ENCODE data around the gene TNFAIP2. TPM values are rescaled to one million over a fixed set of nuclear protein-coding genes. Genes with fewer than 3 reads are reported as not detected.

The TNFAIP2 gene
- total RNA-seq, 2 experiments from 2014 or later: 0.60 TPM; not detected in 1

GRCh38 chr14:103125098-103126070, 2.1 kb downstream of the TNFAIP2 start:
- no peaks in the 10 kb centered on the region for H3K9me3 Mint-ChIP-seq
- H3K27me3 Mint-ChIP-seq: peaks cover 19% of the 10 kb centered on the region
- no peak overlapping the region for H3K27ac Mint-ChIP-seq
- DNase-seq: no peak
- ChIA-PET POLR2A (no interaction called here), CTCF (no interaction called here)
- H3K36me3 Mint-ChIP-seq (ENCODE audit: low read depth): no peaks in the 10 kb centered on the region
- no peak overlapping the region for H3K4me3 Mint-ChIP-seq
- H3K4me1 Mint-ChIP-seq: no peaks in the 10 kb centered on the region

GRCh38 chr14:103126088-103126872, 3.0 kb downstream of the TNFAIP2 start:
- Mint-ChIP-seq H3K9me3 (no peaks in the 10 kb centered on the region), H3K4me1 (no peaks in the 10 kb centered on the region)
- CTCF ChIA-PET: no interaction called here

DNA sequence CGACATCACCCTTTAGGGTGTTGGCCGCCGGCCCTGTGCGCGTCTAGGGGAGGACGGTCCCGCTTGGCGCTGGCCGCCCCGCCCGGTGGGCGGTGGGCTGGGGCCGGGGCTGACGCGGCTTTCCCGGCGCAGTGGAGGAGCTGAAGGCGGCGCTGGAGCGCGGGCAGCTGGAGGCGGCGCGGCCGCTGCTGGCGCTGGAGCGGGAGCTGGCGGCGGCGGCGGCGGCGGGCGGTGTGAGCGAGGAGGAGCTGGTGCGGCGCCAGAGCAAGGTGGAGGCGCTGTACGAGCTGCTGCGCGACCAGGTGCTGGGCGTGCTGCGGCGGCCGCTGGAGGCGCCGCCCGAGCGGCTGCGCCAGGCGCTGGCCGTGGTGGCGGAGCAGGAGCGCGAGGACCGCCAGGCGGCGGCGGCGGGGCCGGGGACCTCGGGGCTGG, 3.6 kb downstream of the TNFAIP2 start:
- ChIA-PET CTCF (no interaction called here), POLR2A (no interaction called here)
- Mint-ChIP-seq H3K9me3 (no peaks in the 10 kb centered on the region), H3K27ac (no peak overlapping the region), H3K36me3 (ENCODE audit: low read depth) (no peaks in the 10 kb centered on the region), H3K4me1 (no peaks in the 10 kb centered on the region), H3K27me3 (peaks cover 13% of the 10 kb centered on the region), H3K4me3 (no peak overlapping the region)
- DNase-seq: no peak

More at GRCh38 chr14:103126088-103126872, 3.0 kb downstream of the TNFAIP2 start:
- no peak overlapping the region for H3K27ac Mint-ChIP-seq
- DNase-seq: no peak
- peaks cover 14% of the 10 kb centered on the region for H3K27me3 Mint-ChIP-seq
- POLR2A ChIA-PET: no interaction called here
- H3K4me3 Mint-ChIP-seq: no peak overlapping the region
- H3K36me3 Mint-ChIP-seq (ENCODE audit: low read depth): no peaks in the 10 kb centered on the region

DNA sequence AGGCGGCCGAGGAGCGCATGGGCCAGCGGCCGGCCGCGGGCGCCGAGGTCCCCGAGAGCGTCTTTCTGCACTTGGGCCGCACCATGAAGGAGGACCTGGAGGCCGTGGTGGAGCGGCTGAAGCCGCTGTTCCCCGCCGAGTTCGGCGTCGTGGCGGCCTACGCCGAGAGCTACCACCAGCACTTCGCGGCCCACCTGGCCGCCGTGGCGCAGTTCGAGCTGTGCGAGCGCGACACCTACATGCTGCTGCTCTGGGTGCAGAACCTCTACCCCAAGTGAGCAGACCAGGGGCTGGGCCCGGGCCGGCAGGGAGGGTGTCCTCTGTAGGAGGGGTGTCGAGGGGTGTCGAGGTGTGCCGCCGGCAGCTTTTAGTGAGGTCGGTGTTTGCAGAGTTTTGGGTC, 4.1 kb downstream of the TNFAIP2 start:
- Mint-ChIP-seq H3K4me1 (no peaks in the 10 kb centered on the region), H3K27me3 (peaks cover 9% of the 10 kb centered on the region), H3K9me3 (no peaks in the 10 kb centered on the region), H3K4me3 (no peak overlapping the region), H3K36me3 (ENCODE audit: low read depth) (no peaks in the 10 kb centered on the region), H3K27ac (no peak overlapping the region)
- ChIA-PET POLR2A (no interaction called here), CTCF (no interaction called here)
- DNase-seq: no peak

- H3K9me3 Mint-ChIP-seq: no peaks in the 10 kb centered on the region
- H3K4me1 Mint-ChIP-seq: no peaks in the 10 kb centered on the region
- H3K27ac Mint-ChIP-seq: no peak overlapping the region
- H3K36me3 Mint-ChIP-seq (ENCODE audit: low read depth): no peaks in the 10 kb centered on the region
- POLR2A ChIA-PET: no interaction called here
- no peak for DNase-seq
- H3K4me3 Mint-ChIP-seq: no peak overlapping the region
- CTCF ChIA-PET: no interaction called here
- H3K27me3 Mint-ChIP-seq: peaks cover 7% of the 10 kb centered on the region
Measured at GRCh38 chr14:103127861-103128598, 4.8 kb downstream of the TNFAIP2 start.

- Mint-ChIP-seq H3K4me1 (no peaks in the 10 kb centered on the region), H3K9me3 (no peaks in the 10 kb centered on the region), H3K27ac (no peak overlapping the region), H3K4me3 (no peak overlapping the region), H3K36me3 (ENCODE audit: low read depth) (no peaks in the 10 kb centered on the region), H3K27me3 (peaks cover 7% of the 10 kb centered on the region)
- ChIA-PET CTCF (interaction anchor here (0.5 to 0.6 kb wide), 2 partner anchors 71 to 676 kb away, joined by 3 read pairs; no protein-coding TSS in a partner anchor), POLR2A (no interaction called here)
- no peak for DNase-seq
Measured at GRCh38 chr14:103128631-103129300, 5.5 kb downstream of the TNFAIP2 start.

DNA sequence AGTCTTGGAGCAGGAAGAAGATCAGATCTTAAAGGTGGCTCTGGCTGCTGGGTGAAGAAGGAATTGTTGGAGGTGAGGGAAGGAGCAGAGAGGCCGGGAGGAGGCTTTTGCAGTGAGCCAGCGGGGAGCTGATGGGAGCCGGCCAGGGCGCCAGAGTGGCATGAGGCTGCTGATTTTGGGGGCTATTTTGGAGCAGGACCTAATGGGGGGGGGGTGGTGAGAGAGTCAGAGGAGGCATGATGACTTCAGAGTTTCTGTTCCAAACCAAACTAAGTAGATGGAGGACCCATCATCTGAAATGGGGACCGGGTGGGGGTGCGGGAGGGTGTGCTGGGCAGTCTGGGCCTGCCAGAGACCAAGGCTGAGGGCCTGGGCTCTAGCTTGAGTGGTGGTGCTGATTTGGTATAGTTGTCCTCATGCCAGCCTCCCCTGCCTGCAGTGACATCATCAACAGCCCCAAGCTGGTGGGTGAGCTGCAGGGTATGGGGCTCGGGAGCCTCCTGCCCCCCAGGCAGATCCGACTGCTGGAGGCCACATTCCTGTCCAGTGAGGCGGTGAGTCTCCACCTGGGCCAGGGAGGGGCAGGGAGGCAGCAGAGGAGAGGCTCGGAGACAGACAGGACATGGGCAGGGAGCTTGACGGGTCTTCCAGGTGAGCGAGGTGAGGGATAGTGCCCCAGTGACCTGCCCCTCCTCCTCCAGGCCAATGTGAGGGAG, 6.2 kb downstream of the TNFAIP2 start:
- Mint-ChIP-seq H3K9me3 (no peaks in the 10 kb centered on the region), H3K27ac (no peak overlapping the region), H3K4me1 (no peaks in the 10 kb centered on the region), H3K36me3 (ENCODE audit: low read depth) (no peaks in the 10 kb centered on the region), H3K4me3 (no peak overlapping the region), H3K27me3 (no peaks in the 10 kb centered on the region)
- ChIA-PET CTCF (interaction anchor here (0.5 to 0.6 kb wide), 4 partner anchors 71 to 962 kb away, joined by 3 to 5 read pairs (median 4); no protein-coding TSS in a partner anchor), POLR2A (no interaction called here)
- DNase-seq: no peak

- Mint-ChIP-seq H3K4me1 (no peaks in the 10 kb centered on the region), H3K4me3 (no peak overlapping the region), H3K27ac (no peak overlapping the region), H3K27me3 (no peaks in the 10 kb centered on the region), H3K36me3 (ENCODE audit: low read depth) (no peaks in the 10 kb centered on the region), H3K9me3 (no peaks in the 10 kb centered on the region)
- CTCF ChIA-PET: interaction anchor here (0.6 kb wide), 2 partner anchors 237 to 962 kb away, joined by 4 to 5 read pairs; no protein-coding TSS in a partner anchor
- POLR2A ChIA-PET: no interaction called here
- no peak for DNase-seq
Measured at GRCh38 chr14:103130017-103130764, 6.9 kb downstream of the TNFAIP2 start.

GRCh38 chr14:103130965-103131364, 7.7 kb downstream of the TNFAIP2 start:
- no peak overlapping the region for H3K4me3 Mint-ChIP-seq
- H3K4me1 Mint-ChIP-seq: no peaks in the 10 kb centered on the region
- DNase-seq: no peak
- ChIA-PET CTCF (no interaction called here), POLR2A (no interaction called here)
- H3K9me3 Mint-ChIP-seq: no peaks in the 10 kb centered on the region
- no peaks in the 10 kb centered on the region for H3K36me3 Mint-ChIP-seq (ENCODE audit: low read depth)
- H3K27me3 Mint-ChIP-seq: no peaks in the 10 kb centered on the region
- no peak overlapping the region for H3K27ac Mint-ChIP-seq

DNA sequence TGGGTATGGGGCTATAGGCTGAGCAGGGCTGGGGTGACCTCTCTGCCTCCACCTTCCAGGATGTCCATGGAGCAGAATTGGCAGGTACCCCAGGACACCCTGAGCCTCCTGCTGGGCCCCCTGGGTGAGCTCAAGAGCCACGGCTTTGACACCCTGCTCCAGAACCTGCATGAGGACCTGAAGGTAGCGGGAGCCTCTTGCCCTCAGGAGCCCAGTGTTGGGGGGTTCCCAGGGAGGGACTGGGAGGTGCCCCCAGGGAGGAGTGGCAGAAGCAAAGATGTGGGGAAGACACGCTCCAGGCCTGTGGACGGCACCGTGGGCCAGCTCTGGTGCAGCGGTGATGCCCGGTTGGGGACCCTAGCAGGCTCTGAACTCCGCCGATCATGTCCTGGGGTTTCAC, 8.3 kb downstream of the TNFAIP2 start:
- CTCF ChIA-PET: no interaction called here

DNA sequence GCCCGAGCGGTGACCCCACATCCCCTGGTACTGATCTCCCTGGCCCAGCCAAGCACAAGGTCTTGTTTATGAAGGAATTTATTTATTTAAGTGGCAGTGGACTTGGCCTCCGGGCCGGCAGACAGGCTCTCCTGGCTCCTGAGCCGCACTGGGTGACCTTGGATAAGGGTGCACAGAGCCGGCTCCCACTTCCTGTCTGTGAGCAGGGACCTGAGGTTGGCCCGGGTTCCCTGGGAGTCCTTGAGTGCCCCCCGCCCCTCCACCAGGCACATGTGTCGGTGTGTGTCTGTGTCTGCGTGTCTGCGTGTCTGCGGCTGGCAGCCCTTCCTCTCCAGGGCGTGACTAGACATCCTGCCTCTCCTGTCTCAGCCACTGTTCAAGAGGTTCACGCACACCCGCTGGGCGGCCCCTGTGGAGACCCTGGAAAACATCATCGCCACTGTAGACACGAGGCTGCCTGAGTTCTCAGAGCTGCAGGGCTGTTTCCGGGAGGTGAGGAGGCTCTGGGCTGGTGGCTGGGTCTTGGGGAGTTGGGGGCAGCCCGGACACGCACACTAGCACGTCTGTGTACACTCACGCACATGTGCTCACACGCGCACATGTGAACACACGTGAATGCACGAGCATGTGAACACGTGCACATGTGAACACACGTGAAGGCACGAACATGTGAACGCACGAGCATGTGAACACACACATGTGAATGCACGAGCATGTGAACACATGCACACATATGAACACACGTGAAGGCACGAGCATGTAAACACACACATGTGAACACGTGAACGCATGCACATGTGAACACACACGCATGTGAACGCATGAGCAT, 9.3 kb downstream of the TNFAIP2 start:
- no peaks in the 10 kb centered on the region for H3K36me3 Mint-ChIP-seq (ENCODE audit: low read depth)
- no peak overlapping the region for H3K4me3 Mint-ChIP-seq
- DNase-seq: no peak
- POLR2A ChIA-PET: no interaction called here
- CTCF ChIA-PET: no interaction called here
- H3K4me1 Mint-ChIP-seq: no peaks in the 10 kb centered on the region
- H3K9me3 Mint-ChIP-seq: no peaks in the 10 kb centered on the region
- no peak overlapping the region for H3K27ac Mint-ChIP-seq
- no peaks in the 10 kb centered on the region for H3K27me3 Mint-ChIP-seq

More for the DNA sequence above, 8.3 kb downstream of the TNFAIP2 start:
- no peaks in the 10 kb centered on the region for H3K4me1 Mint-ChIP-seq
- no peak for DNase-seq
- no peak overlapping the region for H3K4me3 Mint-ChIP-seq
- no peaks in the 10 kb centered on the region for H3K9me3 Mint-ChIP-seq
- no peak overlapping the region for H3K27ac Mint-ChIP-seq
- no peaks in the 10 kb centered on the region for H3K27me3 Mint-ChIP-seq
- H3K36me3 Mint-ChIP-seq (ENCODE audit: low read depth): no peaks in the 10 kb centered on the region
- POLR2A ChIA-PET: no interaction called here
